ENCODE results near the gene MTARC1.

DNA sequence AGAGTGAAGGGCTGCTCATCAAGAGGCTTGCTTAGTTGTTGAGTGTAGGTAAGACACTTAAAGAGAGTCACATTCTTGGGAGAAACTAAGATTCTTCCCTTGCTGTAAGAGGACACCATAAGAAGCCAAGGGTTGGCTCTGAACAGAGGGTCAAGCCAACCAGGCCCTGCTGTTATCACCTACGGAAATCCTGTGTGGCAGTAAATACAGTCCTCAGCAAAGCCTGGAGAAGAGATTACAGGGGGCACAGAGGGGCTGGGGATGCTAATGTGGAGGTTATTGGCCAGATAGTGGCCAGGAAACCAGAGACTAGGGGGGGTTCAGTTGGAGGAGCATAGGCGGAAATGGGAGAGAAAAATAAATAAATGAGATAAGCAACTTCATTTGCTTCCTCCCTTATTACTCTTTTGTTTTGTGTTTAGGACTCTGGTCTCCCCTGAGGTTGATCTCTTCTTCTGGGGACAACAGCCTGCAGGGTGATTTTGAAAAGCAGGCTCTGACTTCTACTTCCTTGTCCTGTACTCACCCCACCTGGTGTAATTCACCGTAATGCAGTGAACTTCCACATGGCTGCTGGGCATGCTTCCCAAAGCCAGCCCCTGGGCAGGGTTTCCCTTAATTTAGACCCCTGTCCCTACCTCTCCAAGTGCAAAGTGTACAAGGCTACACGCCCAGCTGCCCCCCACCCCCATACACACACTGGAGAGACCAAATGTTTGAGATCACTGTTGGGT is 40.9 kb downstream of the MTARC1 start:
- TF ChIP-seq, protein P1, sequence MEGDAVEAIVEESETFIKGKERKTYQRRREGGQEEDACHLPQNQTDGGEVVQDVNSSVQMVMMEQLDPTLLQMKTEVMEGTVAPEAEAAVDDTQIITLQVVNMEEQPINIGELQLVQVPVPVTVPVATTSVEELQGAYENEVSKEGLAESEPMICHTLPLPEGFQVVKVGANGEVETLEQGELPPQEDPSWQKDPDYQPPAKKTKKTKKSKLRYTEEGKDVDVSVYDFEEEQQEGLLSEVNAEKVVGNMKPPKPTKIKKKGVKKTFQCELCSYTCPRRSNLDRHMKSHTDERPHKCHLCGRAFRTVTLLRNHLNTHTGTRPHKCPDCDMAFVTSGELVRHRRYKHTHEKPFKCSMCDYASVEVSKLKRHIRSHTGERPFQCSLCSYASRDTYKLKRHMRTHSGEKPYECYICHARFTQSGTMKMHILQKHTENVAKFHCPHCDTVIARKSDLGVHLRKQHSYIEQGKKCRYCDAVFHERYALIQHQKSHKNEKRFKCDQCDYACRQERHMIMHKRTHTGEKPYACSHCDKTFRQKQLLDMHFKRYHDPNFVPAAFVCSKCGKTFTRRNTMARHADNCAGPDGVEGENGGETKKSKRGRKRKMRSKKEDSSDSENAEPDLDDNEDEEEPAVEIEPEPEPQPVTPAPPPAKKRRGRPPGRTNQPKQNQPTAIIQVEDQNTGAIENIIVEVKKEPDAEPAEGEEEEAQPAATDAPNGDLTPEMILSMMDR (IDR thresholded peaks at IDR 0.05; ENCODE audit: insufficient read depth, low read length) = no peak
- TF ChIP-seq GABPA (IDR thresholded peaks at IDR 0.05; ENCODE audit: low read depth) = no peak
- TF ChIP-seq, protein P2, sequence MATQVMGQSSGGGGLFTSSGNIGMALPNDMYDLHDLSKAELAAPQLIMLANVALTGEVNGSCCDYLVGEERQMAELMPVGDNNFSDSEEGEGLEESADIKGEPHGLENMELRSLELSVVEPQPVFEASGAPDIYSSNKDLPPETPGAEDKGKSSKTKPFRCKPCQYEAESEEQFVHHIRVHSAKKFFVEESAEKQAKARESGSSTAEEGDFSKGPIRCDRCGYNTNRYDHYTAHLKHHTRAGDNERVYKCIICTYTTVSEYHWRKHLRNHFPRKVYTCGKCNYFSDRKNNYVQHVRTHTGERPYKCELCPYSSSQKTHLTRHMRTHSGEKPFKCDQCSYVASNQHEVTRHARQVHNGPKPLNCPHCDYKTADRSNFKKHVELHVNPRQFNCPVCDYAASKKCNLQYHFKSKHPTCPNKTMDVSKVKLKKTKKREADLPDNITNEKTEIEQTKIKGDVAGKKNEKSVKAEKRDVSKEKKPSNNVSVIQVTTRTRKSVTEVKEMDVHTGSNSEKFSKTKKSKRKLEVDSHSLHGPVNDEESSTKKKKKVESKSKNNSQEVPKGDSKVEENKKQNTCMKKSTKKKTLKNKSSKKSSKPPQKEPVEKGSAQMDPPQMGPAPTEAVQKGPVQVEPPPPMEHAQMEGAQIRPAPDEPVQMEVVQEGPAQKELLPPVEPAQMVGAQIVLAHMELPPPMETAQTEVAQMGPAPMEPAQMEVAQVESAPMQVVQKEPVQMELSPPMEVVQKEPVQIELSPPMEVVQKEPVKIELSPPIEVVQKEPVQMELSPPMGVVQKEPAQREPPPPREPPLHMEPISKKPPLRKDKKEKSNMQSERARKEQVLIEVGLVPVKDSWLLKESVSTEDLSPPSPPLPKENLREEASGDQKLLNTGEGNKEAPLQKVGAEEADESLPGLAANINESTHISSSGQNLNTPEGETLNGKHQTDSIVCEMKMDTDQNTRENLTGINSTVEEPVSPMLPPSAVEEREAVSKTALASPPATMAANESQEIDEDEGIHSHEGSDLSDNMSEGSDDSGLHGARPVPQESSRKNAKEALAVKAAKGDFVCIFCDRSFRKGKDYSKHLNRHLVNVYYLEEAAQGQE (IDR thresholded peaks at IDR 0.05; ENCODE audit: insufficient replicate concordance, low read depth) = no peak
- TF ChIP-seq POLR2AphosphoS5 (IDR thresholded peaks at IDR 0.05; ENCODE audit: low read depth) = no peak
